ENCODE results near the gene ALK.

The ALK gene

DNA sequence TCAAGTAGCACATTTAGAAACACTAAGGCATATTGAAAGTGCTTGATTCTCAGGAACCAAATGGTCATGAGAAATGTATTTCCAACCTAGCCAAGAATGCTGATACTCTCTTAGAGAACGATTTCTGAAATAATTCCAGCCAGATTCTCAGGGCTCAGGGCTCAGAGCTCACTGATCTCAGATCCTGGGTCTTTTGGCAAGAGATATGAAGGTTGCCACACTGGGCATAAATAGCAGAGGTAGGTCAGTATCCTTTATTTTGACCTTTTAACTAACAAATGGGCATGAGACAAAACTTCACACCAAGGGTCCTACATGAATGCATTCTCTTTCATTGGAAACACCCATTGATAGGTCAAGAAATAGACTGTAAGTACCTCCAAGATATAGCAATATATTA lies 364.1 kb downstream of the ALK start:
- CTCF ChIA-PET, result no interaction called here
- POLR2A ChIA-PET, result no interaction called here
- no peaks in the 10 kb centered on the region; the same call in 1 of the 2 replicates for H3K9me3 ChIP-seq (ENCODE audit: control insufficient read depth, insufficient read depth, low read depth, low read length)
- H3K27ac ChIP-seq (ENCODE audit: extremely low read depth, low read depth, low read length), result no peak overlapping the region
- no peaks in the 10 kb centered on the region for H3K4me1 ChIP-seq (ENCODE audit: control insufficient read depth, insufficient read depth, low read length)
- no peaks in the 10 kb centered on the region for H3K36me3 ChIP-seq (ENCODE audit: control insufficient read depth in 2 of 2, insufficient read depth in 1 of 2, low read length in 2 of 2)
- TF ChIP-seq ZFP37 (tag by site-specific recombination; IDR thresholded peaks at IDR 0.05), result no peak
- no peak for TF ChIP-seq ZNF518A (tag by site-specific recombination; conservative IDR thresholded peaks at IDR 0.05; ENCODE audit: low read depth)
- TF ChIP-seq FEZF1 (tag by site-specific recombination; IDR thresholded peaks at IDR 0.05), result no peak
- TF ChIP-seq ZNF433 (tag by site-specific recombination; IDR thresholded peaks at IDR 0.05; ENCODE audit: low read depth), result no peak
- no peak for TF ChIP-seq KLF1 (tag by site-specific recombination; IDR thresholded peaks at IDR 0.05)
- no peak for TF ChIP-seq ZNF600 (tag by site-specific recombination; IDR thresholded peaks at IDR 0.05)
- TF ChIP-seq ZNF366 (tag by site-specific recombination; conservative IDR thresholded peaks at IDR 0.05), result no peak
- no peak for TF ChIP-seq SCRT2 (tag by site-specific recombination; IDR thresholded peaks at IDR 0.05)
- TF ChIP-seq, protein P1, sequence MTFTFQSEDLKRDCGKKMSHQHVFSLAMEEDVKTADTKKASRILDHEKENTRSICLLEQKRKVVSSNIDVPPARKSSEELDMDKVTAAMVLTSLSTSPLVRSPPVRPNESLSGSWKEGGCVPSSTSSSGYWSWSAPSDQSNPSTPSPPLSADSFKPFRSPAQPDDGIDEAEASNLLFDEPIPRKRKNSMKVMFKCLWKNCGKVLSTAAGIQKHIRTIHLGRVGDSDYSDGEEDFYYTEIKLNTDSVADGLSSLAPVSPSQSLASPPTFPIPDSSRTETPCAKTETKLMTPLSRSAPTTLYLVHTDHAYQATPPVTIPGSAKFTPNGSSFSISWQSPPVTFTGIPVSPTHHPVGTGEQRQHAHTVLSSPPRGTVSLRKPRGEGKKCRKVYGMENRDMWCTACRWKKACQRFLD (tag by site-specific recombination; IDR thresholded peaks at IDR 0.05), result no peak
- no peak for TF ChIP-seq HOXA7 (CRISPR knock-in tag; IDR thresholded peaks at IDR 0.05; ENCODE audit: borderline replicate concordance)
- TF ChIP-seq, protein P2, sequence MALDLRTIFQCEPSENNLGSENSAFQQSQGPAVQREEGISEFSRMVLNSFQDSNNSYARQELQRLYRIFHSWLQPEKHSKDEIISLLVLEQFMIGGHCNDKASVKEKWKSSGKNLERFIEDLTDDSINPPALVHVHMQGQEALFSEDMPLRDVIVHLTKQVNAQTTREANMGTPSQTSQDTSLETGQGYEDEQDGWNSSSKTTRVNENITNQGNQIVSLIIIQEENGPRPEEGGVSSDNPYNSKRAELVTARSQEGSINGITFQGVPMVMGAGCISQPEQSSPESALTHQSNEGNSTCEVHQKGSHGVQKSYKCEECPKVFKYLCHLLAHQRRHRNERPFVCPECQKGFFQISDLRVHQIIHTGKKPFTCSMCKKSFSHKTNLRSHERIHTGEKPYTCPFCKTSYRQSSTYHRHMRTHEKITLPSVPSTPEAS (tag by site-specific recombination; IDR thresholded peaks at IDR 0.05), result no peak
- no peak for TF ChIP-seq ZNF2 (tag by site-specific recombination; IDR thresholded peaks at IDR 0.05)
- TF ChIP-seq ZBTB7A (tag by site-specific recombination; IDR thresholded peaks at IDR 0.05; ENCODE audit: low read depth), result no peak
- TF ChIP-seq ZNF133 (tag by site-specific recombination; IDR thresholded peaks at IDR 0.05), result no peak
- no peak overlapping the region for H3K4me3 ChIP-seq (ENCODE audit: low read depth, low read length)

DNA sequence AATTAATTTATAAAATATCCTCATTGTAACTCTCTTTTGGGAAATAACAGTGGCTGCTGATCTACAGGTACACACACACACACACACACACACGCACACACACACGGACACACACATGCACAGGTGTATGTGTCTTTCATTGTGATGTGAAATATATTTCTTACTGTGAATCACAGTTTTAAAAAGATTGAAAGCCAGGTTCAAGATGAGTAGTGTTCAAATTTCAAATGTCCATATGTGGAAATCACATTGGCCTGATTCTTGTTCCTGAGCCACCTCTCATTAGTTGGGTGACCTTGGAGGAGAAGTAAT lies 372.4 kb downstream of the ALK start:
- Histone ChIP-seq H3K4me3 (ENCODE audit: low read depth, low read length) (no peak overlapping the region), H3K9me3 (ENCODE audit: control insufficient read depth, insufficient read depth, low read depth, low read length) (no peaks in the 10 kb centered on the region), H3K4me1 (ENCODE audit: control insufficient read depth, insufficient read depth, low read length) (peaks cover 13% of the 10 kb centered on the region), H3K27ac (ENCODE audit: extremely low read depth, low read depth, low read length) (no peak overlapping the region), H3K36me3 (ENCODE audit: control insufficient read depth in 2 of 2, insufficient read depth in 1 of 2, low read length in 2 of 2) (no peaks in the 10 kb centered on the region)
- CTCF ChIA-PET, result no interaction called here
- POLR2A ChIA-PET, result no interaction called here
- TF ChIP-seq, protein P2 (tag by site-specific recombination; IDR thresholded peaks at IDR 0.05), result 0 out of 2 replicates have a peak, but pooled peaks have one; percentile 24
- TF ChIP-seq GLIS1 (tag by site-specific recombination; IDR thresholded peaks at IDR 0.05), result no peak
- TF ChIP-seq ZNF449 (tag by site-specific recombination; IDR thresholded peaks at IDR 0.05), result no peak
- TF ChIP-seq ZNF585B (tag by site-specific recombination; IDR thresholded peaks at IDR 0.05), result no peak
- no peak for TF ChIP-seq PRDM2 (tag by site-specific recombination; IDR thresholded peaks at IDR 0.05; ENCODE audit: borderline replicate concordance)
- TF ChIP-seq OVOL3 (tag by site-specific recombination; IDR thresholded peaks at IDR 0.05), result no peak
- TF ChIP-seq ZXDB (tag by site-specific recombination; IDR thresholded peaks at IDR 0.05), result no peak

Measured in HEK293 (cell line).